Subcutaneous adipose tissue (tissue), 4 donors: ENCODE results near the gene JAZF1. TPM values are rescaled to one million over a fixed set of nuclear protein-coding genes. Genes with fewer than 3 reads are reported as not detected.

Experiments
- CTCF ChIP-seq: fragments of 450-650 bp; IDR thresholded peaks from one replicate; pipeline ENCODE4 v1.5.1; 2016; ENCODE audit warnings: low read depth, mild to moderate bottlenecking, control low read depth, antibody characterized with exemption, moderate library complexity
- total RNA-seq, 4 donors: library from RNA; depleted of rRNA; stranded (reverse); fragments of >200 nt; gene quantifications; one replicate each; pipeline ENCODE4 v1.1.0, GENCODE V29; 2016

JAZF1 gene
- total RNA-seq, 4 donors from 2014 or later = 12.6 to 35.9 (median 23.2) TPM

- TF ChIP-seq CTCF = no peak
These were observed 257.5 kb downstream of the JAZF1 start for GRCh38 chr7:27922907-27923641.

GRCh38 chr7:27921081-27921836 is 259.3 kb downstream of the JAZF1 start:
- no peak for TF ChIP-seq CTCF

GRCh38 chr7:27920281-27920946 is 260.2 kb downstream of the JAZF1 start:
- no peak for TF ChIP-seq CTCF

GRCh38 chr7:27918503-27918902 is 262.1 kb downstream of the JAZF1 start:
- no peak for TF ChIP-seq CTCF

- TF ChIP-seq CTCF = no peak
These were observed 262.8 kb downstream of the JAZF1 start for GRCh38 chr7:27917774-27918314.

GRCh38 chr7:27917119-27917518 is 263.5 kb downstream of the JAZF1 start:
- no peak for TF ChIP-seq CTCF

GRCh38 chr7:27916372-27916771 is 264.2 kb downstream of the JAZF1 start:
- TF ChIP-seq CTCF = no peak
